Mammary epithelial cell (primary cell): Measurements from ENCODE around the gene GPC5.
"Not testable (repeated sequence)": the region's sequence is repeated elsewhere in the genome, so short reads cannot be mapped to it uniquely, and the experiment has no call there.

Source experiments
- EZH2 ChIP-seq: IDR thresholded peaks from 2 replicates; pipeline ENCODE4 v1.6.1; 2012; ENCODE audit warnings: low read length, inconsistent platforms, borderline replicate concordance
- TF ChIP-seq, protein P1 (sequence below), 2 donors: IDR thresholded peaks in 1 of 2; conservative IDR thresholded peaks in 1 of 2; 2 replicates each; pipeline ENCODE4 v1.5.1; 2011 to 2012; ENCODE audit warnings: inconsistent platforms in 2 of 2, low read length in 2 of 2, mild to moderate bottlenecking in 2 of 2, control low read depth in 1 of 2, low read depth in 1 of 2; ENCODE audit not compliant: insufficient read depth in 1 of 2; ENCODE audit errors: extremely low read depth in 1 of 2

DNA sequence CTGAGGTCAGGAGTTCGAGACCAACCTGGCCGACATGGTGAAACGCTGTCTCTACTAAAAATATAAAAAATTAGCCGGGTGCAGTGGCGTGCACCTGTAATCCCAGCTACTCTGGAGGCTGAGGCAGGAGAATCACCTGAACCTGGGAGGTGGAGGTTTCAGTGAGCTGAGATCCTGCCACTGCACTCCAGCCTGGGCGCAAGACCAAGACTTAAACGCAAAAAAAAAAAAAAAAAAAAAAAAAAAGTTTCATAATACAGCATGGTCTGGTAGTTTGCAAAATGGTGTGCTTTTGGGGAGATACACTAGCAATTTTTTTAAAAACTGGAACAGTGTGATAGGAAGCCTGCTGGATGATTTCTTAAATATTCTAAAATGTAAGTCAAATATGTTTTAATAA is 45.5 kb upstream of the GPC5 start:
- TF ChIP-seq, protein P1, sequence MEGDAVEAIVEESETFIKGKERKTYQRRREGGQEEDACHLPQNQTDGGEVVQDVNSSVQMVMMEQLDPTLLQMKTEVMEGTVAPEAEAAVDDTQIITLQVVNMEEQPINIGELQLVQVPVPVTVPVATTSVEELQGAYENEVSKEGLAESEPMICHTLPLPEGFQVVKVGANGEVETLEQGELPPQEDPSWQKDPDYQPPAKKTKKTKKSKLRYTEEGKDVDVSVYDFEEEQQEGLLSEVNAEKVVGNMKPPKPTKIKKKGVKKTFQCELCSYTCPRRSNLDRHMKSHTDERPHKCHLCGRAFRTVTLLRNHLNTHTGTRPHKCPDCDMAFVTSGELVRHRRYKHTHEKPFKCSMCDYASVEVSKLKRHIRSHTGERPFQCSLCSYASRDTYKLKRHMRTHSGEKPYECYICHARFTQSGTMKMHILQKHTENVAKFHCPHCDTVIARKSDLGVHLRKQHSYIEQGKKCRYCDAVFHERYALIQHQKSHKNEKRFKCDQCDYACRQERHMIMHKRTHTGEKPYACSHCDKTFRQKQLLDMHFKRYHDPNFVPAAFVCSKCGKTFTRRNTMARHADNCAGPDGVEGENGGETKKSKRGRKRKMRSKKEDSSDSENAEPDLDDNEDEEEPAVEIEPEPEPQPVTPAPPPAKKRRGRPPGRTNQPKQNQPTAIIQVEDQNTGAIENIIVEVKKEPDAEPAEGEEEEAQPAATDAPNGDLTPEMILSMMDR (conservative IDR thresholded peaks at IDR 0.05 in 1 of 2, IDR thresholded peaks at IDR 0.05 in 1 of 2; ENCODE audit: extremely low read depth in 1 of 2, insufficient read depth in 1 of 2, low read depth in 1 of 2, low read length in 2 of 2), result not testable (repeated sequence)
- not testable (repeated sequence) for TF ChIP-seq EZH2
